ENCODE data around the gene SMIM35. TPM values are rescaled to one million over a fixed set of nuclear protein-coding genes. Genes with fewer than 3 reads are reported as not detected.
A peak's percentile ranks its signal among the peaks of the same experiment; 100 is the strongest.

SMIM35 gene
- total and polyA plus RNA-seq, 7 donors = 0.09 TPM; not detected in 6

DNA sequence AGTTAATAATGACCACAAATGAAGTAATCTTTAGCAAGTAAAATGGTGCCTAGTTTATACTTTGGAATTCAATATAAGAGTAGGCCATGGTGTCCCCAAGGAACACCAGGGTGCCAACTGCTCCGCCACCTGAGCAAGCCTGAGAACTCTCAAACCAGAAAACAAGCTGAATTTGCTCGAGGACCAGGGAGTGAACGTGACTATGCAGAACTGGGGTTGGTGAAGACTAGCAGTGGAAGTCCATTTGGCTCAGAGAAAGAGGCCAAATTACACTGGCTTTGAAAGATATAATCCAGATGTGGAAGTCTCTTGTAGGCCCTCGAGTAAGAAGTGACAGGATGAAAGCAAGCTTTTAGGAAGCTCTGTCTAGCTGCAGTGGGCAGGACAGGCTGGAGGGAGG, 8.7 kb upstream of the SMIM35 start:
- no peaks in the 10 kb centered on the region for H3K9me3 ChIP-seq
- H3K4me1 ChIP-seq = peaks cover 7% of the 10 kb centered on the region
- TF ChIP-seq, protein P1, sequence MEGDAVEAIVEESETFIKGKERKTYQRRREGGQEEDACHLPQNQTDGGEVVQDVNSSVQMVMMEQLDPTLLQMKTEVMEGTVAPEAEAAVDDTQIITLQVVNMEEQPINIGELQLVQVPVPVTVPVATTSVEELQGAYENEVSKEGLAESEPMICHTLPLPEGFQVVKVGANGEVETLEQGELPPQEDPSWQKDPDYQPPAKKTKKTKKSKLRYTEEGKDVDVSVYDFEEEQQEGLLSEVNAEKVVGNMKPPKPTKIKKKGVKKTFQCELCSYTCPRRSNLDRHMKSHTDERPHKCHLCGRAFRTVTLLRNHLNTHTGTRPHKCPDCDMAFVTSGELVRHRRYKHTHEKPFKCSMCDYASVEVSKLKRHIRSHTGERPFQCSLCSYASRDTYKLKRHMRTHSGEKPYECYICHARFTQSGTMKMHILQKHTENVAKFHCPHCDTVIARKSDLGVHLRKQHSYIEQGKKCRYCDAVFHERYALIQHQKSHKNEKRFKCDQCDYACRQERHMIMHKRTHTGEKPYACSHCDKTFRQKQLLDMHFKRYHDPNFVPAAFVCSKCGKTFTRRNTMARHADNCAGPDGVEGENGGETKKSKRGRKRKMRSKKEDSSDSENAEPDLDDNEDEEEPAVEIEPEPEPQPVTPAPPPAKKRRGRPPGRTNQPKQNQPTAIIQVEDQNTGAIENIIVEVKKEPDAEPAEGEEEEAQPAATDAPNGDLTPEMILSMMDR (IDR thresholded peaks at IDR 0.05) = no peak
- H3K4me3 ChIP-seq = no peak overlapping the region
- no peak overlapping the region for H3K27ac ChIP-seq
- no peaks in the 10 kb centered on the region for H3K27me3 ChIP-seq (ENCODE audit: insufficient read depth in 3 of 3, low read length in 2 of 3)
- intact Hi-C loops (cut with DNase I) = no loop called here
- 67 to 72% (median 68%) methylated on average over 4 of the region's 4 CpGs for WGBS, 3 donors
- H3K36me3 ChIP-seq (ENCODE audit: insufficient read depth in 1 of 2, low read depth in 1 of 2) = no peaks in the 10 kb centered on the region
- DNase-seq (no peak), ATAC-seq (no peak)

GRCh38 chr11:118092907-118093571, 6.3 kb upstream of the SMIM35 start:
- Histone ChIP-seq H3K27me3 (ENCODE audit: insufficient read depth in 3 of 3, low read length in 2 of 3) (no peaks in the 10 kb centered on the region), H3K36me3 (ENCODE audit: insufficient read depth in 1 of 2, low read depth in 1 of 2) (no peaks in the 10 kb centered on the region), H3K27ac (no peak overlapping the region), H3K4me1 (no peaks in the 10 kb centered on the region), H3K9me3 (no peaks in the 10 kb centered on the region), H3K4me3 (no peak overlapping the region)
- TF ChIP-seq, protein P1 (IDR thresholded peaks at IDR 0.05) = no peak
- intact Hi-C loops (cut with DNase I) = no loop called here
- WGBS, 3 donors = 75 to 85% (median 81%) methylated on average over 8 of the region's 8 CpGs
- DNase-seq (peak in 1 of 2 donors; percentile 3), ATAC-seq (no peak)

DNA sequence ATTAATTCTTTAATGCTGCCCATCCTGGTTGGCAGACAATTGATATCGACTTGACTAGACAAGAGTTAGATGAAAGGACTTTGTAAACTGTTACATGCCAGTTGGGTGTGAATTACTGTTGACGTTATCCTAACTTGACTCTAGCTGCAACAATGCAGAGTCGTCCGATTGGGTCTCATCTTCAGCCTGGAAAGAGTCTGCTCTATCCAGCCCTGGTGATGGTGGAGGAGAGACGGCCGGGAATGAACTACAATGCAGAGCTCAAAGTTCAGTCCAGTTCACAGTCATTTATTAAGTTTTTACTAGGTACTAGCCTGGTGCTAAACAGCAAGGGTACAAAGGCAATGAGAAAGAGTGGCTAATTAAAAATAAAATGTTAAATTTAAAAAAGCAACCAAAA, 4.9 kb upstream of the SMIM35 start:
- TF ChIP-seq, protein P1 (IDR thresholded peaks at IDR 0.05) = no peak
- Histone ChIP-seq H3K27ac (no peak overlapping the region), H3K36me3 (ENCODE audit: insufficient read depth in 1 of 2, low read depth in 1 of 2) (no peaks in the 10 kb centered on the region), H3K9me3 (no peaks in the 10 kb centered on the region), H3K4me1 (no peaks in the 10 kb centered on the region), H3K4me3 (no peak overlapping the region), H3K27me3 (ENCODE audit: insufficient read depth in 3 of 3, low read length in 2 of 3) (no peaks in the 10 kb centered on the region)
- intact Hi-C loops (cut with DNase I) = no loop called here
- 42 to 56% (median 51%) methylated on average over 6 of the region's 6 CpGs for whole genome bisulfite sequencing, 3 donors
- DNase-seq (peak in 1 of 2 donors; percentile 2), ATAC-seq (no peak)

DNA sequence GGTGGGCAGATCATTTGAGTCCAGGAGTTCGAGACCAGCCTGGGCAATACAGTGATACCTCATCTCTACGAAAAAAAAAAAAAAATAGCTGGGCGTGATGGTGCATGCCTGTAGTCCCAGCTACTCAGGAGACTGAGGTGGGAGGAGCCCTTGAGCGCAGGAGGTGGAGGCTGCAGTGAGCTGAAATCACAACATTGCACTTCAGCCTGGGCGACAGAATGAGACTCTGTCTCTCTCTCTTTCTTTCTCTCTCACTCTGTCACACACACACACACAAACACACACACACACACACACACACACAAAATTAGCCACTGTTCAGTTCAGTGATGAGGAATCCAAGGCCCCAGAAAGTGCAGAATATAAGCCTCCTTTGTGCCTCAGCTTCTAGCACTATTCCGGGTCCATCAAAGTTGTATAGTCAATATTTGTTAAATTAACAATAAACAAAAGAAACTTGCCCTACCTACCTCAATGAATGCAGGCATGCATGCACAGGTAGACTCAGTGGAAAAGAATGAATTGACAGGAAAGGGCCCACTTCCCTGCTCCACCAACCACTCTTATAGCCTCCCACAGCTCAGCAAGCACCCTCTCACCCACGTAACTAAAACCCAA, 3.9 kb upstream of the SMIM35 start:
- Histone ChIP-seq H3K9me3 (no peaks in the 10 kb centered on the region), H3K27ac (no peak overlapping the region), H3K4me3 (no peak overlapping the region), H3K36me3 (ENCODE audit: insufficient read depth in 1 of 2, low read depth in 1 of 2) (no peaks in the 10 kb centered on the region), H3K4me1 (no peaks in the 10 kb centered on the region), H3K27me3 (ENCODE audit: insufficient read depth in 3 of 3, low read length in 2 of 3) (no peaks in the 10 kb centered on the region)
- ATAC-seq (no peak), DNase-seq (peak in 1 of 2 donors; percentile 6)
- TF ChIP-seq, protein P1 (IDR thresholded peaks at IDR 0.05) = no peak
- 73 to 83% (median 77%) methylated on average over 7 of the region's 7 CpGs for WGBS, 3 donors
- intact Hi-C loops (cut with DNase I) = no loop called here

Data from psoas muscle (tissue), 8 donors.